KMS-11 (cell line): ENCODE data around the gene TLCD3A.
"Not testable (repeated sequence)": the region's sequence is repeated elsewhere in the genome, so short reads cannot be mapped to it uniquely, and the experiment has no call there.

ENCODE experiments used
- H2AFZ ChIP-seq: fragments of 200-600 bp; sonication (generic); 2 replicates; pipeline ENCODE4 v1.6.1; 2016; ENCODE audit warnings: antibody characterized with exemption, mixed run types, low read depth
- H3K27ac ChIP-seq: fragments of 200-600 bp; sonication (generic); 2 replicates; pipeline ENCODE4 v1.6.1; 2016; ENCODE audit warnings: mild to moderate bottlenecking, mixed run types
- H3K27me3 ChIP-seq: fragments of 200-600 bp; sonication (generic); 2 replicates; pipeline ENCODE4 v1.6.1; 2017; ENCODE audit warnings: mild to moderate bottlenecking, low read depth, mixed run types, moderate library complexity; ENCODE audit not compliant: insufficient read depth
- H3K36me3 ChIP-seq: fragments of 200-600 bp; sonication (generic); 2 replicates; pipeline ENCODE4 v1.6.1; 2017; ENCODE audit warnings: mild to moderate bottlenecking, mixed run types; ENCODE audit not compliant: insufficient read depth
- H3K4me1 ChIP-seq: fragments of 200-600 bp; sonication (generic); 2 replicates; pipeline ENCODE4 v1.6.1; 2016; ENCODE audit warnings: mild to moderate bottlenecking, low read depth, mixed run types; ENCODE audit not compliant: poor library complexity, severe bottlenecking
- H3K4me2 ChIP-seq: fragments of 200-600 bp; sonication (generic); 2 replicates; pipeline ENCODE4 v1.7.0; 2016; ENCODE audit warnings: mild to moderate bottlenecking, mixed run types
- H3K4me3 ChIP-seq: fragments of 200-600 bp; sonication (generic); IDR thresholded peaks from 2 replicates; pipeline ENCODE4 v1.6.1; 2017; ENCODE audit warnings: low read depth, low read length, mixed read lengths; ENCODE audit not compliant: insufficient read depth
- H3K79me2 ChIP-seq: fragments of 200-600 bp; sonication (generic); 2 replicates; pipeline ENCODE4 v1.6.1; 2016; ENCODE audit warnings: low read depth, mixed run types; ENCODE audit not compliant: insufficient read depth
- H3K9ac ChIP-seq: fragments of 200-600 bp; sonication (generic); 2 replicates; pipeline ENCODE4 v1.6.1; 2016; ENCODE audit warnings: mild to moderate bottlenecking, mixed run types
- H4K20me1 ChIP-seq: fragments of 200-600 bp; sonication (generic); 2 replicates; pipeline ENCODE4 v1.6.1; 2016; ENCODE audit warnings: mild to moderate bottlenecking, mixed run types; ENCODE audit not compliant: insufficient read depth
- CTCF ChIP-seq: fragments of 200-600 bp; sonication (generic); conservative IDR thresholded peaks from 2 replicates; pipeline ENCODE4 v1.6.1; 2017; ENCODE audit warnings: low read depth, mild to moderate bottlenecking, antibody characterized with exemption, low read length, moderate library complexity, mixed read lengths

Gene TLCD3A

GRCh38 chr17:746783-747629 is 14.6 kb downstream of the TLCD3A start:
- H3K9ac ChIP-seq, result no peak overlapping the region
- no peak overlapping the region for H2AFZ ChIP-seq
- no peaks in the 10 kb centered on the region; the same call in 1 of the 2 replicates for H3K36me3 ChIP-seq
- H3K4me3 ChIP-seq, result no peak overlapping the region
- no peak for TF ChIP-seq CTCF
- H3K79me2 ChIP-seq, result peaks cover 31% of the 10 kb centered on the region
- no peak overlapping the region for H3K27ac ChIP-seq
- peaks cover 9% of the 10 kb centered on the region for H3K4me1 ChIP-seq
- no peak overlapping the region for H3K4me2 ChIP-seq
- H4K20me1 ChIP-seq, result no peaks in the 10 kb centered on the region
- no peaks in the 10 kb centered on the region for H3K27me3 ChIP-seq

- not testable (repeated sequence) for H3K9ac ChIP-seq, H2AFZ ChIP-seq, H3K4me3 ChIP-seq, H3K4me1 ChIP-seq, H3K27me3 ChIP-seq, H3K36me3 ChIP-seq, H4K20me1 ChIP-seq, H3K27ac ChIP-seq, H3K4me2 ChIP-seq
- peaks cover 31% of the 10 kb centered on the region for H3K79me2 ChIP-seq
Measured at GRCh38 chr17:748604-749003, 16.2 kb downstream of the TLCD3A start.

GRCh38 chr17:749359-749758 is 17.0 kb downstream of the TLCD3A start:
- not testable (repeated sequence) for H3K4me3 ChIP-seq, H3K27me3 ChIP-seq, H2AFZ ChIP-seq, H3K36me3 ChIP-seq, H3K4me1 ChIP-seq, H3K27ac ChIP-seq, H3K9ac ChIP-seq, H4K20me1 ChIP-seq
- Histone ChIP-seq H3K79me2 (peaks cover 31% of the 10 kb centered on the region), H3K4me2 (peak overlapping the region; percentile 89; the same call in 1 of the 2 replicates)

DNA sequence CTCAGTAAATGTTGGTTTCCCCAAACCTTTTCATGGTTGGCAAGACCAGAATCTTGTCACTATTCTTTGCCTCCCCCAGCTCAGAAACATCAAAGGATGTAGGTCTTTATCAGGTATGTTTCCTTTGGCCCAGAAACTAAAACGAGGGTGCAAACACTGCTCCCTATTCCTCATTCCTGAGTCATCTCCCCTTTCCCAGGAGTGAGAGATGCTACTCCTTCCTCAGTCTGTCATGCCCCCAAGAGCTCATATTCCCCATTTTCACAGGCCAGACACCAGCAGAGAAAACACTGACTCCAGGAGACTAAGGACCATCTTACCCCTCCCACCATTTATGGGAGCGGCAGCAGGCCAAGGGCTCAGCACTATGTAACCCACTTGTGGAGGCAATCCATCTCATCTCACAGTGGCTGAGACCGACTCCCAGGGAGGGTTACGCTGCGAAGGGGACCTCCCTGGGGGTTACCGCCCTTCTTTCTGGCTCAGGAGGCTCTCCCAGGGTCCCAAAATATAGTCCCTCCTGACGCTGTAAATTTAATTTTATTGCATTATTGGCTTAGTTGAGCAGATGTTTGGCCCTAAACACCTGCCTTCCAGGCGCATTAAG is 18.1 kb downstream of the TLCD3A start:
- Histone ChIP-seq H3K27ac (no peak overlapping the region), H4K20me1 (no peaks in the 10 kb centered on the region), H3K4me3 (no peak overlapping the region), H3K4me1 (peaks cover 9% of the 10 kb centered on the region), H2AFZ (no peak overlapping the region), H3K9ac (peak overlapping the region; percentile 93; the same call in 1 of the 2 replicates), H3K4me2 (peak overlapping the region; percentile 89), H3K27me3 (no peaks in the 10 kb centered on the region), H3K36me3 (no peaks in the 10 kb centered on the region), H3K79me2 (peaks cover 31% of the 10 kb centered on the region)
- no peak for TF ChIP-seq CTCF

DNA sequence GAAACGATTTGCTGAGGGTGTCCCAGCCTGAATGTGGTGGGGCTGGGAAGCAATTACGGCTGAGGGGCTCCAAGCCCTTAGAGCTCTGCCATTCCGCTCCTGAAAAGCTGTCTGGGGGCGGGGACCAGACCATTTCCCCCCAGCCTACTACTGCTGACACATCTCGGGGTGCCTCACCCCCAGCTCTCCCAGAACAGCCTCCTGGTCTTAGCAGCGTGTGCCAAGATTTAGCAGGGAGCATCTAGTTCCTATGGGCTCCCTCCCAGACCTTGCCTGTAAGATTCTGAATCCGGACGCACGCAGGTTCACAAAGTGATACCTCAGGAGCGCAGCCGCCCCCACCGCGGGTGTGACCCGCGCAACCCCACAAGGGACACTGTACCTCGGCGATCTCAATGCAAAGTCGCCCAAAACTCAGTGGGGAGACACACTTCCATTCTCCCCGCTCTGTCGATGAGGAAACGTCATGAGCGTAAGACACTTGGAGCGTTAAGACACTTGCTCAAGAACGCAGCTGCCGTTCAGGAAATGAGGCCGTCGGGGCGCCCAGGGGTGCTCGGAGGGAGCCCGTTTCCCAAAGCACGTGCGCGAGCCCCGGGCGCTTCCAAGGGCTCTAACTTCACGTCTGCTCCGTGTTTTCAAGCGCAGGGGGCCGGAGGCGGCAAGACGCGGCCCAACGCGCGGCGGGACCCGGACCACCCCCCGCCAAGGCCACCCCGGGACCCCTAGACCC is 19.0 kb downstream of the TLCD3A start:
- Histone ChIP-seq H4K20me1 (no peaks in the 10 kb centered on the region), H3K9ac (peak overlapping the region; percentile 93), H2AFZ (peak overlapping the region; percentile 64), H3K27me3 (no peaks in the 10 kb centered on the region), H3K36me3 (no peaks in the 10 kb centered on the region), H3K4me2 (peak overlapping the region; percentile 89), H3K4me3 (no peak overlapping the region), H3K79me2 (peaks cover 31% of the 10 kb centered on the region), H3K4me1 (peaks cover 9% of the 10 kb centered on the region), H3K27ac (peak overlapping the region; percentile 64)
- no peak for TF ChIP-seq CTCF
